ENCODE data around the gene RPA4. TPM values are rescaled to one million over a fixed set of nuclear protein-coding genes. Genes with fewer than 3 reads are reported as not detected.

The RPA4 gene
- total RNA-seq, 1 experiment from 2014 or later: not detected

Other genes starting within 250 kb of the RPA4 start
- gene DIAPH2, start 199.1 kb upstream of the RPA4 start, total RNA-seq (2014; rRNA removed; shearing (Covaris generic)): 7.2 and 8.4 TPM in 2 replicates